Kidney tubule cell (primary cell): ENCODE results near the gene SYTL3.
"Not testable (repeated sequence)": the region's sequence is repeated elsewhere in the genome, so short reads cannot be mapped to it uniquely, and the experiment has no call there.

Experiments used
- DNase-seq: peaks from one replicate; pipeline ENCODE4 v3.0.0-alpha.2; 2018; ENCODE audit warnings: low spot score

SYTL3 gene

GRCh38 chr6:158694913-158695312 lies 45.1 kb downstream of the SYTL3 start:
- no peak for DNase-seq

- DNase-seq: no peak
These were observed 48.0 kb downstream of the SYTL3 start for GRCh38 chr6:158697811-158698210.

GRCh38 chr6:158698931-158699330 lies 49.1 kb downstream of the SYTL3 start:
- no peak for DNase-seq

- DNase-seq: not testable (repeated sequence)
These were observed 51.4 kb downstream of the SYTL3 start for GRCh38 chr6:158701268-158701667.

GRCh38 chr6:158703111-158703836 lies 53.4 kb downstream of the SYTL3 start:
- DNase-seq: no peak

- peak; percentile 82 for DNase-seq
These were observed 54.3 kb downstream of the SYTL3 start for GRCh38 chr6:158703837-158704822.

GRCh38 chr6:158705386-158706126 lies 55.7 kb downstream of the SYTL3 start:
- no peak for DNase-seq

GRCh38 chr6:158706369-158706982 lies 56.6 kb downstream of the SYTL3 start:
- peak; percentile 57 for DNase-seq

- peak; percentile 76 for DNase-seq
These were observed 57.4 kb downstream of the SYTL3 start for GRCh38 chr6:158707120-158707820.

- DNase-seq: peak; percentile 43
These were observed 58.0 kb downstream of the SYTL3 start for GRCh38 chr6:158707821-158708195.

- DNase-seq: no peak
These were observed 58.4 kb downstream of the SYTL3 start for GRCh38 chr6:158708239-158708638.

- no peak for DNase-seq
These were observed 60.0 kb downstream of the SYTL3 start for GRCh38 chr6:158709809-158710208.

GRCh38 chr6:158711264-158711663 lies 61.4 kb downstream of the SYTL3 start:
- DNase-seq: no peak

- no peak for DNase-seq
These were observed 63.6 kb downstream of the SYTL3 start for GRCh38 chr6:158713469-158713868.

- no peak for DNase-seq
These were observed 64.9 kb downstream of the SYTL3 start for GRCh38 chr6:158714706-158715105.

- no peak for DNase-seq
These were observed 65.8 kb downstream of the SYTL3 start for GRCh38 chr6:158715330-158716311.

- DNase-seq: no peak
These were observed 67.8 kb downstream of the SYTL3 start for GRCh38 chr6:158717341-158718330.

- DNase-seq: peak; percentile 46
These were observed 68.7 kb downstream of the SYTL3 start for GRCh38 chr6:158718461-158719046.
